SK-N-SH (cell line): ENCODE measurements around the gene ZNF597. TPM values are rescaled to one million over a fixed set of nuclear protein-coding genes. Genes with fewer than 3 reads are reported as not detected.
A peak's percentile ranks its signal among the peaks of the same experiment; 100 is the strongest.

Source experiments
- CTCF ChIA-PET: fragments of 300-600, 350-600 bp; formaldehyde crosslinking; extraction: SDS; loops from one replicate; lab custom pipeline; 2021; lab: Yijun Ruan, JAX
- POLR2A ChIA-PET: fragments of 350-600 bp; sonication (Branson Sonifier 250); formaldehyde crosslinking; extraction: SDS; loops from one replicate; lab custom pipeline; 2020; ENCODE audit warnings: antibody characterized with exemption, inconsistent platforms; lab: Yijun Ruan, JAX
- DNase-seq: peaks from one replicate; pipeline ENCODE4 v3.0.0; 2012
- H2AFZ ChIP-seq: fragments of 200-600 bp; sonication (generic); 2 replicates; pipeline ENCODE4 v1.8.1; 2016; ENCODE audit warnings: antibody characterized with exemption, mild to moderate bottlenecking, low read depth
- H3F3A ChIP-seq: fragments of 200-600 bp; sonication (generic); replicated peaks from 2 replicates; pipeline ENCODE3; 2016; ENCODE audit warnings: antibody characterized with exemption, mild to moderate bottlenecking; ENCODE audit not compliant: insufficient read depth
- H3K27ac ChIP-seq, 2 experiments: fragments of 200-500 bp in 1 of 2; fragments of 200-600 bp in 1 of 2; sonication (Bioruptor generic) in 1 of 2; sonication (generic), shearing (Covaris generic) in 1 of 2; 2 replicates each; pipeline versions ENCODE4 v1.5.1 to v1.6.1; 2014 to 2016; ENCODE audit warnings: low read depth in 2 of 2, inconsistent platforms in 1 of 2, low read length in 1 of 2, mild to moderate bottlenecking in 1 of 2, mixed read lengths in 1 of 2
- H3K27me3 ChIP-seq: fragments of 200-600 bp; sonication (generic), shearing (Covaris generic); 2 replicates; pipeline ENCODE4 v1.6.1; 2016; ENCODE audit warnings: mixed run types; ENCODE audit not compliant: insufficient read depth
- H3K36me3 ChIP-seq, 2 experiments: fragments of 200-500 bp in 1 of 2; fragments of 200-600 bp in 1 of 2; sonication (Bioruptor generic) in 1 of 2; sonication (generic) in 1 of 2; replicated peaks in 1 of 2; 2 replicates each; pipeline versions ENCODE3 to v1.5.1; 2014 to 2016; ENCODE audit warnings: low read length in 1 of 2, mild to moderate bottlenecking in 1 of 2; ENCODE audit not compliant: insufficient read depth in 2 of 2, control insufficient read depth in 1 of 2
- H3K4me1 ChIP-seq, 2 experiments: fragments of 200-500 bp in 1 of 2; fragments of 200-600 bp in 1 of 2; sonication (Bioruptor generic) in 1 of 2; sonication (generic), shearing (Covaris generic) in 1 of 2; 2 replicates each; pipeline versions ENCODE4 v1.5.1 to v1.6.1; 2014 to 2016; ENCODE audit warnings: low read depth in 1 of 2, low read length in 1 of 2, mixed run types in 1 of 2; ENCODE audit not compliant: insufficient read depth in 2 of 2, control insufficient read depth in 1 of 2
- H3K4me2 ChIP-seq: fragments of 200-600 bp; sonication (generic), shearing (Covaris generic); 2 replicates; pipeline ENCODE4 v1.6.1; 2017; ENCODE audit warnings: mixed run types
- H3K4me3 ChIP-seq, 2 experiments: fragments of 200-500 bp in 1 of 2; fragments of 200-600 bp in 1 of 2; sonication (Bioruptor generic) in 1 of 2; sonication (generic), shearing (Covaris generic) in 1 of 2; 2 replicates each; pipeline versions ENCODE4 v1.5.1 to v1.8.1; 2014 to 2016; ENCODE audit warnings: low read depth in 2 of 2, inconsistent platforms in 1 of 2, low read length in 1 of 2, mild to moderate bottlenecking in 1 of 2, mixed read lengths in 1 of 2, moderate library complexity in 1 of 2
- H3K79me2 ChIP-seq: fragments of 200-600 bp; sonication (generic); 2 replicates; pipeline ENCODE4 v1.8.1; 2017; ENCODE audit warnings: mild to moderate bottlenecking; ENCODE audit not compliant: insufficient read depth
- H3K9ac ChIP-seq: fragments of 200-600 bp; sonication (generic); 2 replicates; pipeline ENCODE4 v1.6.1; 2017; ENCODE audit warnings: mixed run types
- H3K9me2 ChIP-seq: fragments of 200-600 bp; sonication (generic); 2 replicates; pipeline ENCODE4 v1.6.1; 2017; ENCODE audit warnings: mixed run types
- H3K9me3 ChIP-seq: fragments of 200-600 bp; sonication (generic); 2 replicates; pipeline ENCODE4 v1.6.1; 2017; ENCODE audit warnings: mixed run types, mild to moderate bottlenecking, moderate library complexity
- H4K20me1 ChIP-seq: fragments of 200-600 bp; sonication (generic); 2 replicates; pipeline ENCODE4 v1.6.1; 2017; ENCODE audit warnings: mild to moderate bottlenecking, mixed run types; ENCODE audit not compliant: insufficient read depth
- CHD2 ChIP-seq: fragments of 150-350 bp; IDR thresholded peaks from 2 replicates; pipeline ENCODE4 v1.6.1; 2018; ENCODE audit warnings: low read length; ENCODE audit not compliant: partially characterized antibody
- ELF1 ChIP-seq: IDR thresholded peaks from 2 replicates; pipeline ENCODE4 v1.4.0; 2012
- FOSL2 ChIP-seq: IDR thresholded peaks from 2 replicates; pipeline ENCODE4 v1.4.0; 2012; ENCODE audit warnings: low read depth, mild to moderate bottlenecking, moderate library complexity, borderline replicate concordance
- FOXJ3 ChIP-seq: sonication (generic); formaldehyde crosslinking; IDR thresholded peaks from 2 replicates; pipeline ENCODE4 v1.5.1; 2020; ENCODE audit warnings: mild to moderate bottlenecking, missing genetic modification reagents
- FOXM1 ChIP-seq: IDR thresholded peaks from 2 replicates; pipeline ENCODE4 v1.4.0; 2012; ENCODE audit warnings: low read depth, mild to moderate bottlenecking
- GABPA ChIP-seq: IDR thresholded peaks from 2 replicates; pipeline ENCODE4 v1.4.0; 2012; ENCODE audit warnings: low read depth, mild to moderate bottlenecking
- GATA2 ChIP-seq: sonication (generic); formaldehyde crosslinking; IDR thresholded peaks from 2 replicates; pipeline ENCODE4 v1.5.0; 2020; ENCODE audit warnings: mild to moderate bottlenecking, missing genetic modification reagents
- JUND ChIP-seq: IDR thresholded peaks from 2 replicates; pipeline ENCODE4 v1.4.0; 2012
- MXI1 ChIP-seq: IDR thresholded peaks from 2 replicates; pipeline ENCODE4 v1.6.1; 2012; ENCODE audit warnings: mild to moderate bottlenecking, low read depth, low read length, improper control_type of control experiment
- NFIC ChIP-seq: IDR thresholded peaks from 2 replicates; pipeline ENCODE4 v1.4.0; 2012; ENCODE audit warnings: borderline replicate concordance
- NRF1 ChIP-seq: IDR thresholded peaks from 2 replicates; pipeline ENCODE4 v1.6.1; 2012; ENCODE audit warnings: low read depth, mild to moderate bottlenecking, low read length
- POLR2AphosphoS5 ChIP-seq: IDR thresholded peaks from 2 replicates; pipeline ENCODE4 v1.6.1; 2012; ENCODE audit warnings: low read depth, low read length
- RCOR1 ChIP-seq: fragments of 150-350 bp; IDR thresholded peaks from 2 replicates; pipeline ENCODE4 v1.6.1; 2017; ENCODE audit warnings: antibody characterized with exemption, low read length
- RFX5 ChIP-seq: IDR thresholded peaks from 2 replicates; pipeline ENCODE4 v1.6.1; 2012; ENCODE audit warnings: mild to moderate bottlenecking, improper control_type of control experiment, low read length
- RXRA ChIP-seq: IDR thresholded peaks from 2 replicates; pipeline ENCODE4 v1.4.0; 2012; ENCODE audit warnings: low read depth, mild to moderate bottlenecking, borderline replicate concordance
- SIN3A ChIP-seq: IDR thresholded peaks from 2 replicates; pipeline ENCODE4 v1.6.1; 2012; ENCODE audit warnings: low read depth, mild to moderate bottlenecking, low read length, moderate library complexity, borderline replicate concordance
- SMC3 ChIP-seq: IDR thresholded peaks from 2 replicates; pipeline ENCODE4 v1.6.1; 2012; ENCODE audit warnings: low read depth, low read length, improper control_type of control experiment
- TCF12 ChIP-seq: IDR thresholded peaks from 2 replicates; pipeline ENCODE4 v1.4.0; 2012
- TEAD4 ChIP-seq: IDR thresholded peaks from 2 replicates; pipeline ENCODE4 v1.4.0; 2012; ENCODE audit warnings: mild to moderate bottlenecking, borderline replicate concordance; ENCODE audit not compliant: insufficient read depth
- YY1 ChIP-seq: IDR thresholded peaks from 2 replicates; pipeline ENCODE4 v1.4.0; 2012; ENCODE audit warnings: low read depth, mild to moderate bottlenecking
- WGBS: methylation state at CpG from one replicate; pipeline ENCODE4 v1.1.6; 2017; ENCODE audit warnings: low lambda C conversion rate; 5-methylcytosine and 5-hydroxymethylcytosine counted together
- polyA plus RNA-seq, 3 experiments: library from polyadenylated mRNA; depleted of rRNA; stranded (reverse); fragments of >200 nt; gene quantifications; 2 replicates each; pipeline ENCODE4 v1.2.3, GENCODE V29; 2012
- TF ChIP-seq, protein P1 (sequence below): IDR thresholded peaks from 2 replicates; pipeline ENCODE4; 2012
- TF ChIP-seq, protein P2 (sequence below): fragments of 150-350 bp; IDR thresholded peaks from 2 replicates; pipeline ENCODE4 v1.6.1; 2016; ENCODE audit warnings: mild to moderate bottlenecking, low read depth, low read length
- TF ChIP-seq, protein P3 (sequence below): fragments of 200-600 bp; sonication (generic); IDR thresholded peaks from 2 replicates; pipeline ENCODE4 v1.6.1; 2017; ENCODE audit warnings: antibody characterized with exemption, mild to moderate bottlenecking, moderate library complexity
- TF ChIP-seq, protein P4 (sequence below): IDR thresholded peaks from 2 replicates; pipeline ENCODE4 v1.6.1; 2012; ENCODE audit warnings: mild to moderate bottlenecking, low read depth, low read length, moderate library complexity
- TF ChIP-seq, protein P5 (sequence below): IDR thresholded peaks from 2 replicates; pipeline ENCODE4 v1.4.0; 2012; ENCODE audit warnings: low read depth, borderline replicate concordance

The ZNF597 gene
- polyA plus RNA-seq, 1 of the 3 experiments (the other 2 are of a cell fraction): 1.1 TPM

DNA sequence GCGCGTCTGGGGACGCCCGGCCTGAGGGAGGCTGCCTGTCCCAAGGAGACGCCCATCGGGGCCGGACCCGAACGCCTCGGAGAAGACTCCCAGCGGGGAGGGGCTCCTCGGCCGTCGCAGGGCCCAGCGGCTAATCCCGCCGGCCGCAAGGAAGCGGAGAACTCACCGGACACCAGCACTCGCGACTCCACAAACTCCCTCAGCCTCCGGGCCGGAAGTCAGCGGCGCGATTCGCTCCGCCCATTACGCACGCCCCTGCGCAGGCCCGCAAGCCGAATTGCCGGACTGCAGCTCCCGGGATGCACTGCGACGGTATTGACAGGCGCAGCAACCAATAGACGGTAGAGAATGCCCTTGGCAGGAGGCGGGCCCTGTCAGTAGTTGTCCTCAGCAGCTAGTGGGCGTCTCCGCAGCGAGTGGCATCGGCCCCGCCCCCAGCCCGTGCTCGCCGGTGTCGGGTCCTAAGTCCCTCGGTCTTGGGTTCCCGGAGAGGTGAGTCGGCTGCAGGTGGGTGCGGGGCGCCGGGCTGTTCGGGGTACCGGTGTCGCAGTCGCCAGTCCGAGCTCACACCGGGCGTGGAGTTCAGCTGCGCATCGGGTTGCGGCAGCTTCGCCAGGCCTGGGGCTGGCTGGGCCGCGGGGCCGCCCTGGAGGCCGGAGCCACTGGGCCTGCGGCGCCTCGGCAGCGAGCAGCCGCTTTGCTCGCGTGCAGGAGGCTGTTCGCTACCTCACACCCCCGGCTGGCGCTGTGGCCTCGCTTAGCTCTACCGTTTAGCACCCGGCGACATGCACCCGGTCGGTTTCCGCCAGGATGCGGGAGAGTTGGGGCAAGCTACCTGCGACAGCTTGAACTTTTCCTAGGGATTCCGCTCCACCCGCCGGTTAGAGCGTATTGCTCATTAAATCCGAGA, 42.3 kb downstream of the ZNF597 start, which contains the start of the genes ZNF174 and ZSCAN32:
TSS of gene ZNF174 (plus strand) at position 437 of the 910 bp plus-strand sequence. CDS start 790 bp downstream, outside the sequence.
TSS of gene ZSCAN32 (minus strand) at position 226 of the 910 bp plus-strand sequence. CDS start 3,447 bp downstream, outside the sequence.
- Histone ChIP-seq H3K9me3 (0 out of 2 replicates have a peak, but pooled peaks cover 6% of the 10 kb centered on the region), H3K27me3 (no peaks in the 10 kb centered on the region), H3K36me3 (peaks cover 35 to 65% of the 10 kb centered on the region in 2 experiments), H4K20me1 (no peaks in the 10 kb centered on the region), H3K9ac (peak within 1 kb of the TSS; percentile 95), H3K9me2 (no peaks in the 10 kb centered on the region), H3F3A (peaks cover 11% of the 10 kb centered on the region), H3K27ac (peak within 1 kb of the TSS; percentile 81 to 84), H3K4me2 (peak within 1 kb of the TSS; percentile 79), H3K4me3 (peak within 1 kb of the TSS; percentile 92 to 94), H3K79me2 (peaks cover 67% of the 10 kb centered on the region), H3K4me1 (peaks cover 0 to 4% of the 10 kb centered on the region in 2 experiments; a peak in 2 of 4 replicates), H2AFZ (peak within 1 kb of the TSS; percentile 98)
- CTCF ChIA-PET: interaction anchor here (0.8 to 1.0 kb wide), 4 partner anchors 23 to 134 kb away, joined by 3 read pairs; no protein-coding TSS in a partner anchor
- 4% methylated on average over 15 of the region's 95 CpGs for WGBS
- DNase-seq: peak; percentile 100
- POLR2A ChIA-PET: interaction anchor here (1.1 to 1.7 kb wide), 2 partner anchors 43 to 56 kb away, joined by 5 to 8 read pairs; partner anchors contain the start of genes NAA60 and ZNF597
- TF ChIP-seq TCF12: no peak
- TF ChIP-seq SIN3A: peak; percentile 32; the same call in 1 of the 2 replicates
- TF ChIP-seq GABPA: peak; percentile 77
- TF ChIP-seq, protein P1, sequence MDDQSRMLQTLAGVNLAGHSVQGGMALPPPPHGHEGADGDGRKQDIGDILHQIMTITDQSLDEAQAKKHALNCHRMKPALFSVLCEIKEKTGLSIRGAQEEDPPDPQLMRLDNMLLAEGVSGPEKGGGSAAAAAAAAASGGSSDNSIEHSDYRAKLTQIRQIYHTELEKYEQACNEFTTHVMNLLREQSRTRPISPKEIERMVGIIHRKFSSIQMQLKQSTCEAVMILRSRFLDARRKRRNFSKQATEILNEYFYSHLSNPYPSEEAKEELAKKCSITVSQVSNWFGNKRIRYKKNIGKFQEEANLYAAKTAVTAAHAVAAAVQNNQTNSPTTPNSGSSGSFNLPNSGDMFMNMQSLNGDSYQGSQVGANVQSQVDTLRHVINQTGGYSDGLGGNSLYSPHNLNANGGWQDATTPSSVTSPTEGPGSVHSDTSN: peak; percentile 100
- TF ChIP-seq FOXJ3 (CRISPR knock-in tag): no peak
- TF ChIP-seq RXRA: no peak
- peak; percentile 94 for TF ChIP-seq CHD2
- TF ChIP-seq, protein P2, sequence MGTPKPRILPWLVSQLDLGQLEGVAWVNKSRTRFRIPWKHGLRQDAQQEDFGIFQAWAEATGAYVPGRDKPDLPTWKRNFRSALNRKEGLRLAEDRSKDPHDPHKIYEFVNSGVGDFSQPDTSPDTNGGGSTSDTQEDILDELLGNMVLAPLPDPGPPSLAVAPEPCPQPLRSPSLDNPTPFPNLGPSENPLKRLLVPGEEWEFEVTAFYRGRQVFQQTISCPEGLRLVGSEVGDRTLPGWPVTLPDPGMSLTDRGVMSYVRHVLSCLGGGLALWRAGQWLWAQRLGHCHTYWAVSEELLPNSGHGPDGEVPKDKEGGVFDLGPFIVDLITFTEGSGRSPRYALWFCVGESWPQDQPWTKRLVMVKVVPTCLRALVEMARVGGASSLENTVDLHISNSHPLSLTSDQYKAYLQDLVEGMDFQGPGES: peak; percentile 75
- no peak for TF ChIP-seq GATA2 (CRISPR knock-in tag)
- TF ChIP-seq NRF1: peak; percentile 94
- TF ChIP-seq TEAD4: no peak
- TF ChIP-seq FOXM1: no peak; the same call in 1 of the 2 replicates
- peak; percentile 66; the same call in 1 of the 2 replicates for TF ChIP-seq RFX5
- no peak for TF ChIP-seq YY1
- no peak for TF ChIP-seq JUND
- no peak for TF ChIP-seq NFIC
- TF ChIP-seq, protein P3, sequence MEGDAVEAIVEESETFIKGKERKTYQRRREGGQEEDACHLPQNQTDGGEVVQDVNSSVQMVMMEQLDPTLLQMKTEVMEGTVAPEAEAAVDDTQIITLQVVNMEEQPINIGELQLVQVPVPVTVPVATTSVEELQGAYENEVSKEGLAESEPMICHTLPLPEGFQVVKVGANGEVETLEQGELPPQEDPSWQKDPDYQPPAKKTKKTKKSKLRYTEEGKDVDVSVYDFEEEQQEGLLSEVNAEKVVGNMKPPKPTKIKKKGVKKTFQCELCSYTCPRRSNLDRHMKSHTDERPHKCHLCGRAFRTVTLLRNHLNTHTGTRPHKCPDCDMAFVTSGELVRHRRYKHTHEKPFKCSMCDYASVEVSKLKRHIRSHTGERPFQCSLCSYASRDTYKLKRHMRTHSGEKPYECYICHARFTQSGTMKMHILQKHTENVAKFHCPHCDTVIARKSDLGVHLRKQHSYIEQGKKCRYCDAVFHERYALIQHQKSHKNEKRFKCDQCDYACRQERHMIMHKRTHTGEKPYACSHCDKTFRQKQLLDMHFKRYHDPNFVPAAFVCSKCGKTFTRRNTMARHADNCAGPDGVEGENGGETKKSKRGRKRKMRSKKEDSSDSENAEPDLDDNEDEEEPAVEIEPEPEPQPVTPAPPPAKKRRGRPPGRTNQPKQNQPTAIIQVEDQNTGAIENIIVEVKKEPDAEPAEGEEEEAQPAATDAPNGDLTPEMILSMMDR: no peak
- no peak for TF ChIP-seq FOSL2
- TF ChIP-seq, protein P4, sequence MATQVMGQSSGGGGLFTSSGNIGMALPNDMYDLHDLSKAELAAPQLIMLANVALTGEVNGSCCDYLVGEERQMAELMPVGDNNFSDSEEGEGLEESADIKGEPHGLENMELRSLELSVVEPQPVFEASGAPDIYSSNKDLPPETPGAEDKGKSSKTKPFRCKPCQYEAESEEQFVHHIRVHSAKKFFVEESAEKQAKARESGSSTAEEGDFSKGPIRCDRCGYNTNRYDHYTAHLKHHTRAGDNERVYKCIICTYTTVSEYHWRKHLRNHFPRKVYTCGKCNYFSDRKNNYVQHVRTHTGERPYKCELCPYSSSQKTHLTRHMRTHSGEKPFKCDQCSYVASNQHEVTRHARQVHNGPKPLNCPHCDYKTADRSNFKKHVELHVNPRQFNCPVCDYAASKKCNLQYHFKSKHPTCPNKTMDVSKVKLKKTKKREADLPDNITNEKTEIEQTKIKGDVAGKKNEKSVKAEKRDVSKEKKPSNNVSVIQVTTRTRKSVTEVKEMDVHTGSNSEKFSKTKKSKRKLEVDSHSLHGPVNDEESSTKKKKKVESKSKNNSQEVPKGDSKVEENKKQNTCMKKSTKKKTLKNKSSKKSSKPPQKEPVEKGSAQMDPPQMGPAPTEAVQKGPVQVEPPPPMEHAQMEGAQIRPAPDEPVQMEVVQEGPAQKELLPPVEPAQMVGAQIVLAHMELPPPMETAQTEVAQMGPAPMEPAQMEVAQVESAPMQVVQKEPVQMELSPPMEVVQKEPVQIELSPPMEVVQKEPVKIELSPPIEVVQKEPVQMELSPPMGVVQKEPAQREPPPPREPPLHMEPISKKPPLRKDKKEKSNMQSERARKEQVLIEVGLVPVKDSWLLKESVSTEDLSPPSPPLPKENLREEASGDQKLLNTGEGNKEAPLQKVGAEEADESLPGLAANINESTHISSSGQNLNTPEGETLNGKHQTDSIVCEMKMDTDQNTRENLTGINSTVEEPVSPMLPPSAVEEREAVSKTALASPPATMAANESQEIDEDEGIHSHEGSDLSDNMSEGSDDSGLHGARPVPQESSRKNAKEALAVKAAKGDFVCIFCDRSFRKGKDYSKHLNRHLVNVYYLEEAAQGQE: no peak; the same call in 1 of the 2 replicates
- no peak for TF ChIP-seq RCOR1
- peak; percentile 94 for TF ChIP-seq ELF1
- TF ChIP-seq SMC3: no peak
- TF ChIP-seq POLR2AphosphoS5: peak; percentile 83
- TF ChIP-seq, protein P5, sequence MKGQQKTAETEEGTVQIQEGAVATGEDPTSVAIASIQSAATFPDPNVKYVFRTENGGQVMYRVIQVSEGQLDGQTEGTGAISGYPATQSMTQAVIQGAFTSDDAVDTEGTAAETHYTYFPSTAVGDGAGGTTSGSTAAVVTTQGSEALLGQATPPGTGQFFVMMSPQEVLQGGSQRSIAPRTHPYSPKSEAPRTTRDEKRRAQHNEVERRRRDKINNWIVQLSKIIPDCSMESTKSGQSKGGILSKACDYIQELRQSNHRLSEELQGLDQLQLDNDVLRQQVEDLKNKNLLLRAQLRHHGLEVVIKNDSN: peak; percentile 35; the same call in 1 of the 2 replicates
- no peak; the same call in none of the 2 replicates for TF ChIP-seq MXI1
